ENCODE data around the gene NDUFS6.

NDUFS6 gene

GRCh38 chr5:1801222-1801966 lies at the start of gene NDUFS6:
Gene NDUFS6, plus strand, starts transcription at chr5:1801407. Its CDS starts 11 bp downstream, at chr5:1801418.
- Histone ChIP-seq H3K27ac (peak within 1 kb of the TSS; percentile 49 to 97 (median 92)), H3K4me3 (peak within 1 kb of the TSS; percentile 50 to 98 (median 96))

- no peak overlapping the region for H3K27ac ChIP-seq
- H3K4me3 ChIP-seq = no peak overlapping the region
Observed at GRCh38 chr5:1751864-1752822, 49.1 kb upstream of the NDUFS6 start.

DNA sequence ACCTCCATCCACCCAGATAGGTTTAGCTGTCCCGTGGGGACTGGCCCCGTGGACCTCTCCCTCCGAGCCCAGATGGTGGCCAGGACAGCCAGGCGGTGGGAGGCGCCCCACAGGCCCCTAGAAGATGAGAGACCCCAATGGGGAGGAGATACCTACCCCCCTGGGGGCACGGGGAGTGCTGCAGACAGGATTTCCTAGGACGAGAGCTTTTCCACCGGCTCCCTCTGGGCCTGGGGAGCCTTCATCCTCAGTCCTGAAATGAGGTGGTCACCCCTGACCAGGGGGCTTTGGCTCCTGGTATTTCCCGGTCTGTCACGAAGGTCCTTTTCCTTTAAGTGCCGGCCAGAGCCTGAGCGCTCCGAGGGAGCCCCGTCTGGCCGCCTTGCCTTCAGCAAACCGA lies 48.3 kb upstream of the NDUFS6 start:
- no peak overlapping the region for H3K27ac ChIP-seq
- no peak overlapping the region for H3K4me3 ChIP-seq

DNA sequence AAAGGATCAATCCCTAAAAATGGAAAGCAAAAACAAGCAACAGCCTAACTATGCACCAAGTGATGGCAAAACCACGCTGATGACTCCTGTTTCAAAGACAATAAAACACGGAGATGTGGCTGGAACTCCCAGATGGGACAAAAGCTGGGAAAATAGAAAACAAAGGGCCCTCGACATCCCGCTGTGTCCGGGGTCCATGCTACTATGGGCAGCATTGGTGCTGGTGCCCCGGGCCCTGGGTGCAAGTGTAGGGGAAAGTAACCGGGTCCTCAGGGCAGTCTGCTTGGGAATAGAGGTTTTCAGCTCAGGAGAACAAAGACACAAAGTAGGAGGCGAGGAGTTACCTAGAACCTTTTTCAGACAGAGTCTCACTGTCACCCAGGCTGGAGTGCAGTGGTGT lies 47.7 kb upstream of the NDUFS6 start:
- H3K27ac ChIP-seq = no peak overlapping the region

GRCh38 chr5:1754531-1755220 lies 46.5 kb upstream of the NDUFS6 start:
- H3K27ac ChIP-seq = no peak overlapping the region
- H3K4me3 ChIP-seq = no peak overlapping the region

More for the DNA sequence above, 47.7 kb upstream of the NDUFS6 start:
- no peak overlapping the region for H3K4me3 ChIP-seq

GRCh38 chr5:1755321-1755949 lies 45.8 kb upstream of the NDUFS6 start:
- Histone ChIP-seq H3K27ac (no peak overlapping the region), H3K4me3 (no peak overlapping the region)

- Histone ChIP-seq H3K27ac (no peak overlapping the region), H3K4me3 (no peak overlapping the region)
Observed at GRCh38 chr5:1756481-1756880, 44.7 kb upstream of the NDUFS6 start.

GRCh38 chr5:1757511-1757910 lies 43.7 kb upstream of the NDUFS6 start:
- no peak overlapping the region for H3K27ac ChIP-seq
- no peak overlapping the region for H3K4me3 ChIP-seq

DNA sequence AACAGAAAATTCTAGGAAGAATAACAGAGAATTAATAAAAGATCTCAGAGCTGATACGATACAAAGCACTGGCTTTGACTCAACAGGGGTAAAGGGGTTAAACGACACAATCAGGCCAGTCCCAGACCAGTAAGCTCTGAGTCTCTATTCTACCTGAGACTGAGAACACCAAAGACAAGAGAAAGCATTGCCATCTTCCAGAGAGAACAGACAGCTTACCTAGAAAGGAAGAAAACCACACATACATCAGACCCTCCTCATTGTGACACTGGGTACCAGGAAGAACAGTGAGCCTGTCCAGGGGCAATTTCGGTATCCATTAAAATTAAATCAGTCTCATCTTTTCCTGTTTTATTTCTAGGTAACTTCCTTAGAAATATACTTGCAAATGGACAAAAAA lies 42.6 kb upstream of the NDUFS6 start:
- H3K4me3 ChIP-seq = no peak overlapping the region

DNA sequence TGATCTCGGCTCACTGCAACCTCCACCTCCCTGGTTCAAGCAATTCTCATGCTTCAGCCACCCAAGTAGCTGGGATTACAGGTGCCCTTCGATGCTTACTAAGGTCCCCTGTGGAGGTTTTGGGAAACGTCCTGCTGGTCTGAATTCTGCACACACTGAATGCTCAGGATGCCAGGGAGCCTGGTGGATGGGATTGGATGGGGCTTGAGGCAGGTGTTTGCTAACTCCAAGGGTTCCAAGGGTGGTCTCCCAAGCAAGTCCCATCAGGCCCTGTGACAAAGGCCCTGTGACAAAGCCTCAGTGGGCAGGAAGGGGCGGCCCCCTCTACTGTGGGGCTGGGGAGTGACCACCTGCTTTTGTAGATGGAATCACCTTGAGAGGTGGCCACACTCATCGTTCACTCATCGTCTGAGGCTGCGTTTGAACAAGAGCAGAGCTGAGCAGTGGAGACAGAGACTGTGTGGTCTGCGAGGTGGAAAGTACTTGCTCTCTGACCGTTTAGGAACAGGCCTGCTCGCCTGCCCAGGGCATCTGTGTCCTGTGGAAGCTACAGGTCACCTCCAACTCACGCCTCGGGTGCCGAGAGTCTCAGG lies 41.7 kb upstream of the NDUFS6 start:
- Histone ChIP-seq H3K4me3 (no peak overlapping the region), H3K27ac (no peak overlapping the region)

More for the DNA sequence above, 42.6 kb upstream of the NDUFS6 start:
- no peak overlapping the region for H3K27ac ChIP-seq

GRCh38 chr5:1760231-1760630 lies 41.0 kb upstream of the NDUFS6 start:
- H3K27ac ChIP-seq = no peak overlapping the region
- H3K4me3 ChIP-seq = no peak overlapping the region

- H3K27ac ChIP-seq = no peak overlapping the region
- no peak overlapping the region for H3K4me3 ChIP-seq
Observed at GRCh38 chr5:1760656-1761452, 40.4 kb upstream of the NDUFS6 start.

DNA sequence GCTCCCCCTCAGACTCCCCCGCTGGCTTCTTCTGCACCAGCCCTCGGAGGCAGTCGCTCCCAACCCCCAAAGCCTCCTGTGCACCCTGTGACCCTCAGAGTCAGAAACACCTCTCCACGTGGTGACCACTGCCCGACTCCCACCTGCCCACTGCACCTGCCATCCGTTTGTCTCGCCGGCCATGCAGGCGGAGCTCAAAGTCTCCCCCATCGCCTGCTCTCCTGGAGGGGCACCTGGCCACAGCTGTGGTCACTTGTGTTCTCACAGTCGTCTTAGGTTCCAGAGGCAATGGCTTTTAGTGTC lies 39.8 kb upstream of the NDUFS6 start:
- Histone ChIP-seq H3K4me3 (no peak overlapping the region), H3K27ac (no peak overlapping the region)

DNA sequence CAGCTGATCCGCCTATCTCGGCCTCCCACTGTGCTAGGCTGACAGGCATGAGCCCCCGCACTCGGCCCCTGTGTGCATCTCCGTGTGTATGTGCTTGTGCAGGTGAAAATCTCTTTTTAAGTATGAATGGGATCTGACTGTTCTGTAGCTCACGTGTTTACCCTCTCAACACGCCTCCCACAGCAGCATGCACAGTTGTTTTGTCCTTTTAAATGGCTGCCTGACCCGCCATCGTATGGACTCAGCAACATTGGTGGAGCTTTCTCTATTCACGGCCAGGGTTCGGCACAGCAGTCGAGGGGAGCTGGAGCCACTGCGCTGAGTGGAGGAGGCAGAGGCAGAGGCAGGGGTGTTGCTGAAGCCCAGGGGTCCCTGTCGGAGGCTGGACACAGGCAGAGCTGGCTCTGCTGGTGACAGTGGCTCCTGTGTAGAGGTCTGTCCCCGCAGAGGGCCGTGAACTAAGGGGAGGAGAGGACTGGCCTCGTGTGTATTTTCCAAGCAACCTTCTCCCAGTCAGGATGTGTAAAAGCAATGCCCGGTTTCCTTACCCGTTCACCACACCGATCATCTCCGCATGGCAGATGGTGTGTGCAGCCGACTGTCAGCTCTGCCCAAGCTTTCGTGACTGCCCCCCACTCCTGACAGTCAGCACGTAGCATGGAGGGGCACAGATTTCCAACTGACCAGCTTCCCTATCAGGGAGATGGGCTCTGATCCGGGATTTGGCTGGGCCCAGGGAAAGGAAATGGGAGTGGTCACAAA lies 38.9 kb upstream of the NDUFS6 start:
- no peak overlapping the region for H3K27ac ChIP-seq
- H3K4me3 ChIP-seq = no peak overlapping the region

- no peak overlapping the region for H3K27ac ChIP-seq
- no peak overlapping the region for H3K4me3 ChIP-seq
Observed at GRCh38 chr5:1762883-1763547, 38.2 kb upstream of the NDUFS6 start.

GRCh38 chr5:1763548-1763911 lies 37.7 kb upstream of the NDUFS6 start:
- H3K4me3 ChIP-seq = no peak overlapping the region
- no peak overlapping the region for H3K27ac ChIP-seq

DNA sequence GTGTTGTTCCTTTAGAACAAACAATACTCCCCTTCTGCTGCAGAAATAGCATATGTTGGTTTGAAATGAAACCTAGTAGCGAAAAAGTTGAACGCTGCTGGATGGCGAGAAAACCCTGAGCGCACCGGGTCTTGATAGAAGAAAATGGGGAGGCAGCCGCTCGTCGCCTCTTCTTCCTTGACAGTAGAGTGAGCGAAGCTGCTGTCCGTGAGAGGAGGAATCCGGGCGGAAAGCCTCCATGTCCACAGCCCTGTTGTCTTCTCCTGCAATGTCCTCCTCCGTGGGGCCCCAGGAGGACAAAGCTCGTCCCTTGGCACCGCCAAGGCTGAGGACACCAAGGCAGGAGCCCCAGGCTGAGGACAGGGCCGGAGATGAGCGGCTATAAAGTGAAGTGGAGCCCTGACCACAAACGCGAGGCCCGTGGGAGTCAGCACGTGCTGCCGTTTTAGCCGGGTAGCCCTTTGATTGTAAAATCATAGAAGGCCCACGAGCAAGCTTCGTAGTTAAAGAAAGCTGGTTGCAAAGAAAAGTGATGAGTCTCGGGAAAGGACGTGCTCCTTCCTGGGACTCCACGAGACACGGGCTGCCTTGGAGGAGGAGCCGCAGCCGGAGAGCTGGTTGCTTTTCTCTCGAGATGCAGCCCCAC lies 37.1 kb upstream of the NDUFS6 start:
- Histone ChIP-seq H3K27ac (no peak overlapping the region), H3K4me3 (no peak overlapping the region)
